CD14-positive monocyte (primary cell): ENCODE measurements around the gene RMDN3. TPM values are rescaled to one million over a fixed set of nuclear protein-coding genes. Genes with fewer than 3 reads are reported as not detected.
A peak's percentile ranks its signal among the peaks of the same experiment; 100 is the strongest.

Source experiments
- DNase-seq, 3 donors: peaks; one replicate each; pipeline ENCODE4 v3.0.0-alpha.2; 2011 to 2022
- H2AFZ ChIP-seq: 2 replicates; pipeline ENCODE4 v1.6.0; 2012; ENCODE audit warnings: mild to moderate bottlenecking, low read depth, low read length, inconsistent platforms; ENCODE audit not compliant: insufficient read depth, poor library complexity, severe bottlenecking
- H3K27ac ChIP-seq, 2 donors: 1 replicate in 1 of 2; 2 replicates in 1 of 2; pipeline ENCODE4 v1.5.1; 2012 to 2013; ENCODE audit warnings: low read length in 2 of 2, control low read depth in 1 of 2, inconsistent platforms in 1 of 2, low read depth in 1 of 2, mild to moderate bottlenecking in 1 of 2
- H3K27me3 ChIP-seq, 2 donors: one replicate each; pipeline versions ENCODE4 v1.6.0 to v1.6.1; 2011 to 2013; ENCODE audit warnings: low read length in 2 of 2; ENCODE audit not compliant: control insufficient read depth in 2 of 2, insufficient read depth in 2 of 2
- H3K36me3 ChIP-seq, 2 donors: replicated peaks in 1 of 2; 1 replicate in 1 of 2; 2 replicates in 1 of 2; pipeline versions ENCODE4 v1.5.1 to v1.6.1; 2012 to 2013; ENCODE audit warnings: low read length in 2 of 2, control low read depth in 1 of 2, inconsistent platforms in 1 of 2, mild to moderate bottlenecking in 1 of 2; ENCODE audit not compliant: insufficient read depth in 2 of 2, control insufficient read depth in 1 of 2
- H3K4me1 ChIP-seq, 2 donors: 1 replicate in 1 of 2; 2 replicates in 1 of 2; pipeline versions ENCODE4 v1.5.1 to v1.6.1; 2012 to 2013; ENCODE audit warnings: low read length in 2 of 2, control low read depth in 1 of 2, inconsistent platforms in 1 of 2, mild to moderate bottlenecking in 1 of 2, moderate library complexity in 1 of 2; ENCODE audit not compliant: insufficient read depth in 2 of 2, control insufficient read depth in 1 of 2
- H3K4me2 ChIP-seq: replicated peaks from 2 replicates; pipeline ENCODE3; 2012; ENCODE audit warnings: low read length, moderate library complexity, mild to moderate bottlenecking; ENCODE audit not compliant: poor library complexity, severe bottlenecking; ENCODE audit errors: extremely low read depth
- H3K4me3 ChIP-seq, 3 experiments: fragments of 200-600 bp in 1 of 3; sonication (generic) in 1 of 3; replicated peaks in 1 of 3; 1 replicate in 2 of 3; 2 replicates in 1 of 3; pipeline ENCODE4 v1.5.1; 2011 to 2013; ENCODE audit warnings: low read length in 3 of 3, mild to moderate bottlenecking in 3 of 3, control low read depth in 2 of 3, low read depth in 2 of 3, inconsistent platforms in 1 of 3, moderate library complexity in 1 of 3
- H3K79me2 ChIP-seq: 2 replicates; pipeline ENCODE4 v1.6.0; 2012; ENCODE audit warnings: mild to moderate bottlenecking, control low read depth, inconsistent platforms, low read length, moderate library complexity; ENCODE audit not compliant: insufficient read depth
- H3K9ac ChIP-seq: 2 replicates; pipeline ENCODE4 v1.6.0; 2017; ENCODE audit warnings: low read length, mild to moderate bottlenecking; ENCODE audit not compliant: insufficient read depth, poor library complexity, severe bottlenecking
- H3K9me3 ChIP-seq, 2 donors: replicated peaks in 1 of 2; 1 replicate in 1 of 2; 2 replicates in 1 of 2; pipeline versions ENCODE4 v1.5.1 to v1.6.1; 2012 to 2013; ENCODE audit warnings: low read length in 2 of 2, control low read depth in 1 of 2; ENCODE audit not compliant: control insufficient read depth in 1 of 2, insufficient read depth in 1 of 2
- H4K20me1 ChIP-seq: 2 replicates; pipeline ENCODE4 v1.6.0; 2012; ENCODE audit warnings: mild to moderate bottlenecking, low read length, control low read depth, moderate library complexity; ENCODE audit not compliant: insufficient read depth
- H3K27ac Mint-ChIP-seq, 7 donors: one replicate each; pipeline ENCODE4 v1.8.0; 2020; ENCODE audit warnings: mild to moderate bottlenecking in 7 of 7, mixed read lengths in 7 of 7, moderate library complexity in 6 of 7, inconsistent platforms in 2 of 7
- H3K27me3 Mint-ChIP-seq, 3 donors: one replicate each; pipeline ENCODE4 v1.8.0; 2021 to 2022; ENCODE audit warnings: low read depth in 3 of 3, mild to moderate bottlenecking in 3 of 3, mixed read lengths in 3 of 3, moderate library complexity in 3 of 3, inconsistent platforms in 1 of 3
- H3K36me3 Mint-ChIP-seq, 2 donors: one replicate each; pipeline ENCODE4 v1.8.0; 2020; ENCODE audit warnings: mixed read lengths in 2 of 2, inconsistent platforms in 1 of 2, mild to moderate bottlenecking in 1 of 2
- H3K4me1 Mint-ChIP-seq: one replicate; pipeline ENCODE4 v1.8.0; 2020; ENCODE audit warnings: mild to moderate bottlenecking, mixed read lengths
- H3K4me3 Mint-ChIP-seq, 2 donors: one replicate each; pipeline ENCODE4 v1.8.0; 2020; ENCODE audit warnings: mild to moderate bottlenecking in 2 of 2, mixed read lengths in 2 of 2, moderate library complexity in 1 of 2
- H3K9me3 Mint-ChIP-seq, 7 donors: one replicate each; pipeline ENCODE4 v1.8.0; 2020 to 2022; ENCODE audit warnings: mixed read lengths in 7 of 7, mild to moderate bottlenecking in 6 of 7, moderate library complexity in 6 of 7, inconsistent platforms in 2 of 7
- WGBS: methylation state at CpG from one replicate; pipeline ENCODE4 v1.1.5; 2013; ENCODE audit warnings: missing lambda C conversion rate; ENCODE audit not compliant: insufficient coverage; 5-methylcytosine and 5-hydroxymethylcytosine counted together
- intact Hi-C, 2 donors: fragments of 100-400 bp; cut with micrococcal nuclease; formaldehyde crosslinking; loops; one replicate each; pipeline versions ENCODE4 v1.15.0 to v1.15.1; 2023
- polyA plus RNA-seq, 3 donors: library from polyadenylated mRNA; depleted of rRNA in 1 of 3; unstranded in 2 of 3; stranded (reverse) in 1 of 3; fragments of 300-500 nt in 2 of 3; fragments of >200 nt in 1 of 3; fragmentation: Illumina TruSeq in 2 of 3; gene quantifications; 1 replicate in 2 of 3; 2 replicates in 1 of 3; pipeline ENCODE4 v1.2.3, GENCODE V29; 2012 to 2021
- TF ChIP-seq, protein P1 (sequence below): fragments of 200-600 bp; IDR thresholded peaks from one replicate; pipeline ENCODE4 v1.8.0; 2022; ENCODE audit warnings: antibody characterized with exemption, mild to moderate bottlenecking

Gene RMDN3
- polyA plus RNA-seq, 3 donors, result 9.8 to 13.5 (median 13.2) TPM

DNA sequence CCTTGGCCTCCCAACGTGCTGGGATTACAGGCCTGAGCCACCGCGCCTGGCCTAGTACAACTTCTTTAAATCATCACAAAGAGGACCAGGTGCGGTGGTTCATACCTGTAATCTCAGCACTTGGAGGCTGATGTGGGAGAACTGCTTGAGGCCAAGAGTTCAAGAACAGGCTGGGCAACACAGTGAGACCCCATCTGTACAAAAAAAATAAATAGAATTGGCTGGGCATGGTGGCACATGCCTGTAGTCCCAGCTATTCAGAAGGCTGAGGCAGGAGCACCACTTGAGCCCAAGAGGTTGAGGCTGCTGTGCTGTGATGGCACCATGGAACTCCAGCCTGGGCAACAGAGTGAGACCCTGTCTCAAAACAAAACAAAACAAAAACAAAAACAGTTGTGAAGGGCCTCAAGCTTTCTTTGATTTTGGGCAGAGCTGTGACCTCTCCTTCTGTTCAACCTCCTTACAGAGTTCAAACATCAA is 5.9 kb downstream of the RMDN3 start:
- WGBS, result 94% methylated on average over 3 of the region's 4 CpGs
- DNase-seq, result no peak
- Mint-ChIP-seq H3K9me3 (no peaks in the 10 kb centered on the region), H3K27me3 (peaks cover 0 to 1% (median 0%) of the 10 kb centered on the region in 3 donors), H3K4me1 (peaks cover 31% of the 10 kb centered on the region), H3K4me3 (no peak overlapping the region), H3K36me3 (peaks cover 56 to 64% of the 10 kb centered on the region in 2 donors), H3K27ac (peak overlapping the region in 1 of 7 donors; percentile 15)
- H3K4me3 ChIP-seq, result no peak overlapping the region
- no peaks in the 10 kb centered on the region for H3K9me3 ChIP-seq
- no peaks in the 10 kb centered on the region for H3K27me3 ChIP-seq
- H3K9ac ChIP-seq, result no peak overlapping the region
- H3K4me2 ChIP-seq, result no peak overlapping the region
- H3K4me1 ChIP-seq, result peaks cover 20 to 23% of the 10 kb centered on the region in 2 donors
- H4K20me1 ChIP-seq, result no peaks in the 10 kb centered on the region
- peaks cover 33 to 63% of the 10 kb centered on the region in 2 donors for H3K36me3 ChIP-seq
- intact Hi-C loops, result loop anchor here (5.0 kb wide), 1 partner anchor 33 kb away; no protein-coding TSS in a partner anchor
- H3K79me2 ChIP-seq, result peaks cover 27% of the 10 kb centered on the region
- TF ChIP-seq, protein P1, sequence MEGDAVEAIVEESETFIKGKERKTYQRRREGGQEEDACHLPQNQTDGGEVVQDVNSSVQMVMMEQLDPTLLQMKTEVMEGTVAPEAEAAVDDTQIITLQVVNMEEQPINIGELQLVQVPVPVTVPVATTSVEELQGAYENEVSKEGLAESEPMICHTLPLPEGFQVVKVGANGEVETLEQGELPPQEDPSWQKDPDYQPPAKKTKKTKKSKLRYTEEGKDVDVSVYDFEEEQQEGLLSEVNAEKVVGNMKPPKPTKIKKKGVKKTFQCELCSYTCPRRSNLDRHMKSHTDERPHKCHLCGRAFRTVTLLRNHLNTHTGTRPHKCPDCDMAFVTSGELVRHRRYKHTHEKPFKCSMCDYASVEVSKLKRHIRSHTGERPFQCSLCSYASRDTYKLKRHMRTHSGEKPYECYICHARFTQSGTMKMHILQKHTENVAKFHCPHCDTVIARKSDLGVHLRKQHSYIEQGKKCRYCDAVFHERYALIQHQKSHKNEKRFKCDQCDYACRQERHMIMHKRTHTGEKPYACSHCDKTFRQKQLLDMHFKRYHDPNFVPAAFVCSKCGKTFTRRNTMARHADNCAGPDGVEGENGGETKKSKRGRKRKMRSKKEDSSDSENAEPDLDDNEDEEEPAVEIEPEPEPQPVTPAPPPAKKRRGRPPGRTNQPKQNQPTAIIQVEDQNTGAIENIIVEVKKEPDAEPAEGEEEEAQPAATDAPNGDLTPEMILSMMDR, result no peak
- no peak overlapping the region for H3K27ac ChIP-seq
- no peak overlapping the region for H2AFZ ChIP-seq

DNA sequence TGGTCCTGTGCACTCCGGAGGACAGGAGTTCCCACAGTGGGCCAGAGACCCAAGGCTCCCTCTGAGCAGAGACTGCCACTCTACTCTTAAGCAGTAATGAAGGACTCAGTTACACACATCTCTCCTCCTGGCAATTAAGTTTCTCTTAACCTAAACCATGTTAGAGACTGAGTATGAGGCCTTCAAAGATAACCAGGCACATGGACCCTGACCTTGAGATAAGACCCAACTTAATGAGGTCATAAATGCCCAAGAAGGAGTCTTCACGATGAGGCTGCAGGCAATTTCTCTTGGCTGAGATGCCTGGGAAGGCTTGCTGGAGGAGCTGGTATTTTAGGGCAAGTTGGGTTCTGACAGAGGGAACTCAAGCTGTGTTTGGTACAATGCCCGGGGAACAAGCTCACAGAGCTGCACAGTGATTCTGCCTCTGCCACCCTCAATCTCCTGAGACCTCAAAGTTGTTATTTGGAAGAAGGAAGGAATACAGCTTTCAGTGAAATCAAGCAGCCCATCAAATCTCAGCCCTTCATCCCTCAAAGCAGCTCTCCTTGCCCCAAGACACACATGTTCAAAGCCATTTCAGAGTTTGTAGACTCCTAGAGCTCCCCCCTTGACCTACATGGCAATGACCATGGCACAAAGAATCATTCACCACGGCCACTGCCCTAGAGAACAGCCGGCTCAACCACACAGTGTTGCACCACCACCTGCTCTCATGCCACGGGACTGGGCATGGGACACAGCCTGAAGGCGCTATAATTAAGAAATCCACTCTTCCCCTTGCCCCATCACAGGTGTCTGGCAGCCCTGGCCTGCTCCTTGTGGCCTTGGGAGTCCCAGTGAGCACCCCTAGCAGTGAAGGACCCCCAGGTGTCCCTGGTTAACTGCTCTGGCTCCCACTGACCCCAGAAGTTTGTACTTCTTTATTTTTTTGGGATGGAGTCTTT is 7.1 kb downstream of the RMDN3 start:
- H3K9me3 ChIP-seq, result no peaks in the 10 kb centered on the region
- no peaks in the 10 kb centered on the region for H4K20me1 ChIP-seq
- H3K36me3 Mint-ChIP-seq, result peaks cover 64 to 75% of the 10 kb centered on the region in 2 donors
- H3K27me3 Mint-ChIP-seq, result peaks cover 0 to 1% (median 0%) of the 10 kb centered on the region in 3 donors
- peak overlapping the region in 3 of 7 donors; percentile 2 to 76 (median 65) for H3K27ac Mint-ChIP-seq
- H3K27me3 ChIP-seq, result no peaks in the 10 kb centered on the region
- no peak for DNase-seq
- peak overlapping the region in 1 of 2 donors; percentile 39 for H3K27ac ChIP-seq
- TF ChIP-seq, protein P1, result no peak
- no peak overlapping the region for H2AFZ ChIP-seq
- WGBS, result 45% methylated on average over 5 of the region's 7 CpGs
- no peak overlapping the region for H3K4me3 ChIP-seq
- H3K9ac ChIP-seq, result no peak overlapping the region
- H3K4me2 ChIP-seq, result no peak overlapping the region
- H3K36me3 ChIP-seq, result peaks cover 37 to 75% of the 10 kb centered on the region in 2 donors
- no peak overlapping the region for H3K4me3 Mint-ChIP-seq
- intact Hi-C loops, result loop anchor here (5.0 kb wide), 1 partner anchor 34 kb away; no protein-coding TSS in a partner anchor
- H3K79me2 ChIP-seq, result peaks cover 15% of the 10 kb centered on the region
- H3K9me3 Mint-ChIP-seq, result no peaks in the 10 kb centered on the region
- H3K4me1 Mint-ChIP-seq, result peaks cover 27% of the 10 kb centered on the region
- H3K4me1 ChIP-seq, result peaks cover 16 to 18% of the 10 kb centered on the region in 2 donors
